Measurements from ENCODE around the gene NSD2. TPM values are rescaled to one million over a fixed set of nuclear protein-coding genes. Genes with fewer than 3 reads are reported as not detected.
A peak's percentile ranks its signal among the peaks of the same experiment; 100 is the strongest.

Gene NSD2
- total RNA-seq, 6 experiments from 2014 or later = 65.2 to 121 (median 109) TPM

DNA sequence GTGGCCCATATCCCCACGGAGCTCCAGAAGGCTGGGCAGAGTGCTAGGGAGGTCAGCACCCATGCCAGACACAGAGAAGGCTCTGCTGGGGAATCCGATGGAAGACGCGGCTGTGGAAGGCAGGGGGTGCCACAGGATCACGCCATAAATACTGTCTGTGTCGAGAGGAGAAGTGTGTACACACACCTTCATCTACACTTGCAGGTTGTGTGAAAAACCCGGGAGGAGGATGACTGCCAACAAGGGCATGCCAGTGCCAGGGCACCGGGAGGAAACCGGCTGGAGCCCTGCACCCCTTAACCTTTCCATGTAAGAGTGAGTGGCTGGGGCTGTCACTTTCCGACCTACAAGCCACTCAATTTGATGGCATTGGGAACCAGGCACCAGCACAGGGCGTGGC is 46.4 kb upstream of the NSD2 start:
- TF ChIP-seq, protein P1, sequence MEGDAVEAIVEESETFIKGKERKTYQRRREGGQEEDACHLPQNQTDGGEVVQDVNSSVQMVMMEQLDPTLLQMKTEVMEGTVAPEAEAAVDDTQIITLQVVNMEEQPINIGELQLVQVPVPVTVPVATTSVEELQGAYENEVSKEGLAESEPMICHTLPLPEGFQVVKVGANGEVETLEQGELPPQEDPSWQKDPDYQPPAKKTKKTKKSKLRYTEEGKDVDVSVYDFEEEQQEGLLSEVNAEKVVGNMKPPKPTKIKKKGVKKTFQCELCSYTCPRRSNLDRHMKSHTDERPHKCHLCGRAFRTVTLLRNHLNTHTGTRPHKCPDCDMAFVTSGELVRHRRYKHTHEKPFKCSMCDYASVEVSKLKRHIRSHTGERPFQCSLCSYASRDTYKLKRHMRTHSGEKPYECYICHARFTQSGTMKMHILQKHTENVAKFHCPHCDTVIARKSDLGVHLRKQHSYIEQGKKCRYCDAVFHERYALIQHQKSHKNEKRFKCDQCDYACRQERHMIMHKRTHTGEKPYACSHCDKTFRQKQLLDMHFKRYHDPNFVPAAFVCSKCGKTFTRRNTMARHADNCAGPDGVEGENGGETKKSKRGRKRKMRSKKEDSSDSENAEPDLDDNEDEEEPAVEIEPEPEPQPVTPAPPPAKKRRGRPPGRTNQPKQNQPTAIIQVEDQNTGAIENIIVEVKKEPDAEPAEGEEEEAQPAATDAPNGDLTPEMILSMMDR (IDR thresholded peaks at IDR 0.05) = no peak
- no peak for DNase-seq
- H3K9me3 Mint-ChIP-seq = no peaks in the 10 kb centered on the region
- H3K36me3 Mint-ChIP-seq (ENCODE audit: low read depth) = peaks cover 4% of the 10 kb centered on the region; the same call in 1 of the 2 replicates
- H3K27ac Mint-ChIP-seq = no peak overlapping the region
- H3K4me1 Mint-ChIP-seq (ENCODE audit: low read depth) = no peaks in the 10 kb centered on the region
- peaks cover 3% of the 10 kb centered on the region for H3K27me3 Mint-ChIP-seq (ENCODE audit: insufficient read depth)
- H3K4me3 Mint-ChIP-seq = no peak overlapping the region

DNA sequence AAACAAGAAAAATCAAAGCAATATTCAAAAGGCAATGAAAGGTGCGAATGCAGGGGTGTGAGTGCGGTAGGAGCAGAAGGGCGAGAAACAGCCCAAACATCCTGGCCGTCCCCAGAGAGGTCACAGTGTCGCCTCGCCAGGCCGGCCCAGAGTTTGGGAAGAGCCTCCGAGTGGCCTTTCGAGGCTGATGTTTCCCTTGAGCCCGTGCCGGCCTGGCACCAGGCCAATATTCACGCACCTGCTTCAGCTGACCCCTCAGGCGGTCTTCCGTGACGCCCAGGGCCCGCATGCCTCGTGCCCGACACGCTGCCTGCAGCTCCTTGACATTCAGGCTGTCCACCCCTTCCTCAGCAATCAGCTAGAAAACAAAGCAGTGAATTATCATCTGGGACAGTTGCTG is 45.9 kb upstream of the NSD2 start:
- no peak for DNase-seq
- H3K4me1 Mint-ChIP-seq (ENCODE audit: low read depth) = no peaks in the 10 kb centered on the region
- H3K36me3 Mint-ChIP-seq (ENCODE audit: low read depth) = no peaks in the 10 kb centered on the region
- TF ChIP-seq, protein P1 (IDR thresholded peaks at IDR 0.05) = no peak
- H3K27ac Mint-ChIP-seq = no peak overlapping the region; the same call in 1 of the 2 replicates
- H3K9me3 Mint-ChIP-seq = no peaks in the 10 kb centered on the region
- H3K27me3 Mint-ChIP-seq (ENCODE audit: insufficient read depth) = peaks cover 3% of the 10 kb centered on the region
- no peak overlapping the region for H3K4me3 Mint-ChIP-seq

DNA sequence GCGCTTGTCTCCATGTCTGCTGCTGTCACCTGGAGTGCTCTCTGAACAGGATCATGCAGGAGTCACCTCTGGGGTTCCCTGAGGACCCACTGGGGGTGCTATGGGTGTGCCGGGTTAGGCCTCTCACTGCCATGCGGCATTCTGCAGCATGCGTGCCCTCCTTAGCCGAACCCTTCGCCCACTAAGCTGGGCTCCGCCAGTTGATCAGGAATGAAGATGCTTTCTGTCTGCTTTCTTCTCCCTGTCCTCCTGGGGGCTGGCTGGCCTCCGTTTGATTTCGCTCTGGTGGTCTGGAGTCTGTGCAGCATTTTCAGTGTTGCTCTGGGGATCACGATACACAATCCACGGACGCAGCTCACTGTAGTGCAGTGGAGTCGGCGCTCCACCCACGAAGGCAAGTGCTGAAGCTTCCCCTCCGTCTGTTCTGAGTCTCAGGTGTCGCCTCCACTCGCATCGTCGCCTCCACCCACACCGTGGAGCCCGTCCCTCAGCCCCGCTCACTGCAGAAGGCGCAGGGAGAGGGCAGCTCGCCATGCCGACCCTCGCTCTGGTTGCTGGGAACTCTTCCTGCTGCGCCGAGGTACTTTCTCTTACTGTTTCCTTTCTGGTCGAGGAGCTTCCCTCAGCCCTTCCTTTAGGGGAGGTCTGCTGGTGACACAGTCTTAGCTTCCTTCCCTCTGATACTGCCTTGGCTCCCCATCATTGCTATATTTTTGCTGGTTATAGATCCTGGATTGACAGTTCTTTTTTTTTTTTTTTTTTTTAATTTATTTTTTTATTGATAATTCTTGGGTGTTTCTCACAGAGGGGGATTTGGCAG is 44.5 kb upstream of the NSD2 start:
- H3K27ac Mint-ChIP-seq = no peak overlapping the region
- H3K9me3 Mint-ChIP-seq = no peaks in the 10 kb centered on the region
- no peak for DNase-seq
- H3K4me3 Mint-ChIP-seq = no peak overlapping the region
- H3K36me3 Mint-ChIP-seq (ENCODE audit: low read depth) = no peaks in the 10 kb centered on the region
- peaks cover 3% of the 10 kb centered on the region for H3K27me3 Mint-ChIP-seq (ENCODE audit: insufficient read depth)
- H3K4me1 Mint-ChIP-seq (ENCODE audit: low read depth) = no peaks in the 10 kb centered on the region
- TF ChIP-seq, protein P1 (IDR thresholded peaks at IDR 0.05) = no peak

DNA sequence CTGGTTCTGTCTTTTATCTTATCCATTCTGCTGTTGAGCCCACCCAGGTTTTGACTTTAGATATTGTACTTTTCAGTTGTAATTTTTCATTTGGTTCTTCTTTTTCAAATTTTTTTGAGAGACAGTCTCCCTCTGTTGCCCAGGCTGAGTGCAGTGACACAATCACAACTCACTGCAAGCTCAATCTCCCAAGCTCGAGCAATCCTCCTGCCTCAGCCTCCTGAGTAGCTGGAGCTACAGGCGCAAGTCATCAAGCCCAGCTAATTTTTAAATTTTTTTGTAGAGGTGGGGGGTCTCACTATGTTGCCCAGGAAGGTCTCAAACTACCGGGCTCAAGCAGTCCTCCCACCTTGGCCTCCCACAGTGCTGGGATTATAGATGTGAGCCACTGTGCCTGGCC is 41.0 kb upstream of the NSD2 start:
- Mint-ChIP-seq H3K36me3 (ENCODE audit: low read depth) (peaks cover 6% of the 10 kb centered on the region; the same call in 1 of the 2 replicates), H3K27me3 (ENCODE audit: insufficient read depth) (peaks cover 3% of the 10 kb centered on the region), H3K9me3 (no peaks in the 10 kb centered on the region), H3K4me3 (no peak overlapping the region), H3K4me1 (ENCODE audit: low read depth) (no peaks in the 10 kb centered on the region), H3K27ac (peak overlapping the region; percentile 4; the same call in 1 of the 2 replicates)
- TF ChIP-seq, protein P1 (IDR thresholded peaks at IDR 0.05) = no peak
- no peak for DNase-seq

DNA sequence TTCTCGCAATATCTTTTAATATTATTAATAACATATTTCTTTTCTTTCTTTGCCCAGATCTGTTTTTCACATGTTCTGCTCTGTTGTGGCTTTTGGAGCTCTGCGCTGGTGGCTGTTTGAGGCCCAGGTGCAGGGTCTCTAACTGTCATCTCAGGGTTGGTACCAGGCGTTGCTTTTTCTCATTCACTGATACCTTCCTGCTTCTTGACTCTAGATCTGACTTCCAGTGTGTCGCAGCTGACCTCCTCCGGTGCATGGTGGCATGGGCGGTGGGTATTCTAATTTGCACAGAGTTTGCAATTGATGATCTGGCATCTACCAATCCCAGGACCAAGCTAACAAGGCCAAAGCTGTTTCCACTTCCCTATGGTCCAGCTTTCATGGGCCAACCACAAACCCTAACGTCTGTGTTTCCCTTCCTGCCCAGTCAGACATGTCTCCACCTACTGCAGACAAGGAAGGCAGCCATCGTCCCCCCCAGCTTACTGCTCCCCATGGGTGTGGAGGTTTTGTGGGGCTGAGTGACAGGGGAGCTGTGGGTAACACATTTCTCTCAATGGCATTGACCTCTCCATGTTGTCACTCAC is 40.5 kb upstream of the NSD2 start:
- H3K4me3 Mint-ChIP-seq = no peak overlapping the region
- peaks cover 3% of the 10 kb centered on the region for H3K27me3 Mint-ChIP-seq (ENCODE audit: insufficient read depth)
- no peak overlapping the region for H3K27ac Mint-ChIP-seq
- H3K9me3 Mint-ChIP-seq = no peaks in the 10 kb centered on the region
- H3K36me3 Mint-ChIP-seq (ENCODE audit: low read depth) = peaks cover 6% of the 10 kb centered on the region; the same call in 1 of the 2 replicates
- H3K4me1 Mint-ChIP-seq (ENCODE audit: low read depth) = no peaks in the 10 kb centered on the region
- no peak for DNase-seq
- TF ChIP-seq, protein P1 (IDR thresholded peaks at IDR 0.05) = no peak

All from HFFc6 (cell line).